Endothelial cell of umbilical vein (primary cell): ENCODE data around the gene AGBL4.

Experiments
- CTCF ChIP-seq, 2 donors: IDR thresholded peaks; 1 replicate in 1 of 2; 2 replicates in 1 of 2; pipeline ENCODE4 v1.5.1; 2011; ENCODE audit warnings: low read length in 2 of 2, mild to moderate bottlenecking in 2 of 2, moderate library complexity in 2 of 2, control low read depth in 1 of 2, inconsistent platforms in 1 of 2, low read depth in 1 of 2; ENCODE audit not compliant: insufficient read depth in 1 of 2; ENCODE audit errors: extremely low read depth in 1 of 2
- EZH2 ChIP-seq: IDR thresholded peaks from 2 replicates; pipeline ENCODE4 v1.6.1; 2012; ENCODE audit warnings: borderline replicate concordance, low read depth, mild to moderate bottlenecking, moderate library complexity, low read length, inconsistent platforms; ENCODE audit not compliant: severe bottlenecking
- FOS ChIP-seq: IDR thresholded peaks from 2 replicates; pipeline ENCODE4 v1.6.1; 2011; ENCODE audit warnings: mild to moderate bottlenecking, low read length, moderate library complexity, borderline replicate concordance; ENCODE audit not compliant: insufficient read depth
- MAX ChIP-seq: IDR thresholded peaks from 2 replicates; pipeline ENCODE4 v1.6.1; 2011; ENCODE audit not compliant: insufficient read depth, insufficient read length
- MYC ChIP-seq: IDR thresholded peaks from one replicate; pipeline ENCODE4 v1.6.1; 2011; ENCODE audit warnings: mild to moderate bottlenecking, low read depth, low read length
- POLR2A ChIP-seq: IDR thresholded peaks from 2 replicates; pipeline ENCODE4 v1.6.1; 2012; ENCODE audit warnings: low read depth, mild to moderate bottlenecking, control low read depth, low read length
- POLR2AphosphoS5 ChIP-seq: IDR thresholded peaks from 2 replicates; pipeline ENCODE4 v1.6.1; 2012; ENCODE audit warnings: low read depth, mild to moderate bottlenecking, control low read depth, low read length, moderate library complexity; ENCODE audit not compliant: insufficient read depth

GRCh38 chr1:48581270-48581669, 1442.5 kb downstream of the AGBL4 start:
- no peak for TF ChIP-seq POLR2A
- TF ChIP-seq CTCF (IDR thresholded peaks at IDR 0.05; ENCODE audit: extremely low read depth in 1 of 2, insufficient read depth in 1 of 2, low read depth in 1 of 2, low read length in 2 of 2), result no peak
- TF ChIP-seq POLR2AphosphoS5, result no peak
- no peak for TF ChIP-seq EZH2
- no peak for TF ChIP-seq MAX
- TF ChIP-seq MYC, result no peak
- no peak for TF ChIP-seq FOS
